ENCODE data around the gene SHISA4.

SHISA4 gene

DNA sequence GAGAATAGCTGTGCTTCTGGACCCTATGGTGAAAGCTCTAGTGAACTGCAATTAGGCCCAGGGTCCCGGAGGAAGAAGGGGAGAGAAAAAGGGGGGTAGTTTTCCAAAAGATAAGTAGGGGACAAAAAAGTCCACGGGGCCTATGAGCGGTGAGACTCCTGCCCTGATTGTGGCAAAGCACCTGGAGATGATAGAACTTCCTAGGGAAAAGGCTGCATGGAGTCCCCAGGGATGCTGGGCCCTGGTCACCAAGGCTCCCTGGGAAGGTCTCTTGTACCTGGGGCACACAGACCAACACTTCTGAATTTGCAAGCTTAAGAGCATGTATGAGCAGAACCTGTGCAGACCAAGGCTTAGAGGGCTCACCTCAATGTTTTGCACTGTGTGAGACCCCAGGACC is 5.4 kb upstream of the SHISA4 start:
- H3K4me3 ChIP-seq (ENCODE audit: low read depth, low read length) = no peak overlapping the region
- peak overlapping the region; percentile 39 for H3K27ac ChIP-seq
- TF ChIP-seq CTCF (IDR thresholded peaks at IDR 0.05; ENCODE audit: low read depth, low read length) = no peak
- H3K27me3 ChIP-seq (ENCODE audit: insufficient read depth, low read depth, severe bottlenecking) = no peaks in the 10 kb centered on the region
- H3K36me3 ChIP-seq = peaks cover 33% of the 10 kb centered on the region
- H3K9me3 ChIP-seq (ENCODE audit: severe bottlenecking) = no peaks in the 10 kb centered on the region
- no peak for DNase-seq

- H3K27ac ChIP-seq = peak overlapping the region; percentile 39
- DNase-seq = peak; percentile 73
- TF ChIP-seq CTCF (IDR thresholded peaks at IDR 0.05; ENCODE audit: low read depth, low read length) = no peak
These were observed 4.9 kb upstream of the SHISA4 start for GRCh38 chr1:201883786-201884185.

DNA sequence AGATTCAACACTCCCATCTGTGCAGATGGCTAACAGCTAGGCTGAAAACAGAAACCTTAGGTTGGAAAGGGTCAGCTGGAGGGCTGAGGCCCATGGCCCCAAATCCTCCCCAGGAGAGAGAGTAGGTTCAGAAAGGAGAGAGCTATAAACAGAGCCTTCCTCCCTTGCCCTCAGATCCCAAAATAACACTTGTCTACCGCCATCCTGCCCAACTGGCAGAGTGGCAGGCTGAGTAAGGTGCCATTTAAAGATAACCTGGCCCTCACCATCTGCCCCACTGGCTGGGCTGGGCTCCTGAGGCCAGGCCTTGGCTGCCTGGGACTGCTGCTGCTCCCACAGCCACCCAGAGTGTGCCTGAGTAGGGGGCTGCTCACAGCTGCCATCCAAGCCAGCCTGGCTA is 4.3 kb upstream of the SHISA4 start:
- Histone ChIP-seq H3K9me3 (ENCODE audit: severe bottlenecking) (no peaks in the 10 kb centered on the region), H3K27me3 (ENCODE audit: insufficient read depth, low read depth, severe bottlenecking) (no peaks in the 10 kb centered on the region), H3K27ac (peak overlapping the region; percentile 39), H3K4me3 (ENCODE audit: low read depth, low read length) (no peak overlapping the region), H3K36me3 (peaks cover 21% of the 10 kb centered on the region)
- peak; percentile 68 for DNase-seq
- no peak for TF ChIP-seq CTCF (IDR thresholded peaks at IDR 0.05; ENCODE audit: low read depth, low read length)

More at GRCh38 chr1:201883786-201884185, 4.9 kb upstream of the SHISA4 start:
- H3K36me3 ChIP-seq = peaks cover 28% of the 10 kb centered on the region
- no peaks in the 10 kb centered on the region for H3K9me3 ChIP-seq (ENCODE audit: severe bottlenecking)
- H3K4me3 ChIP-seq (ENCODE audit: low read depth, low read length) = no peak overlapping the region
- H3K27me3 ChIP-seq (ENCODE audit: insufficient read depth, low read depth, severe bottlenecking) = no peaks in the 10 kb centered on the region

GRCh38 chr1:201885531-201886075 is 3.1 kb upstream of the SHISA4 start:
- Histone ChIP-seq H3K36me3 (peaks cover 14% of the 10 kb centered on the region), H3K27ac (no peak overlapping the region), H3K9me3 (ENCODE audit: severe bottlenecking) (no peaks in the 10 kb centered on the region), H3K27me3 (ENCODE audit: insufficient read depth, low read depth, severe bottlenecking) (no peaks in the 10 kb centered on the region), H3K4me3 (ENCODE audit: low read depth, low read length) (no peak overlapping the region)
- no peak for DNase-seq
- TF ChIP-seq CTCF (IDR thresholded peaks at IDR 0.05; ENCODE audit: low read depth, low read length) = no peak

DNA sequence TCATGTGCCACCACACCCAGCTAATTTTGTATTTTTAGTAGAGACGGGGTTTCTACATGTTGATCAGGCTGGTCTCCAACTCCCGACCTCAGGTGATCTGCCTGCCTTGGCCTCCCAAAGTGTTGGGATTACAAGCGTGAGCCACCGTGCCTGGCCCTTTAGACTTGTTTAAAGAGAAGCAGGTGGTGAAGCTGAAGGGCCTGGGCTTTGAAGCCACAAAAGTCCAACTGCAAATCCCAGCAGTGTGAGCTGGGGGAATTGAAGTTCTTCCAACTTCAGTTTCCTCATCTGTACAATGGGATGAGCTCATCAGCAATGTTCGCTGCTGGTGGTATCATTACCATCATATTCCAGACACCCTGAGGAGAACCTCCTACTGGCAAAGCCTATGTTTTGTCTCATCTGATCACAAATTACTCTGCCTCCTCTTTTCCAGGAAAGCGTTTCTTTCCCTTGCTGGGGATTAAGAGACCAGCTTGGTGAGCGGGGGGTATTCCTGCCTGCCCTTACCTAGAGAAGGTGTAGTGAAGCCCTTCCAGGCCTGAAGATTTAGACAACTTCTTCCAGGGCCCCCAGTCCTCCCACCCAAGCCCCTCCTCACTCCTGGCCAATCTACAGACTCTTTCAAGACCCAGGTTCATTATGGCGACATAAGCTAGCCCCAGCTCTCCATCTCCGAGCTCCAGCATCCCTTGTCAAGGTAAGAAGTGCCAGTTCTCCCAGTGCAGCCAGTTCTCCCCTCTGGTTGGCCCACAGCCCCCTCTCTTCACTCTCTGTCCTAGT is 2.4 kb upstream of the SHISA4 start:
- Histone ChIP-seq H3K4me3 (ENCODE audit: low read depth, low read length) (no peak overlapping the region), H3K36me3 (peaks cover 13% of the 10 kb centered on the region), H3K9me3 (ENCODE audit: severe bottlenecking) (no peaks in the 10 kb centered on the region), H3K27ac (no peak overlapping the region), H3K27me3 (ENCODE audit: insufficient read depth, low read depth, severe bottlenecking) (no peaks in the 10 kb centered on the region)
- no peak for DNase-seq
- no peak for TF ChIP-seq CTCF (IDR thresholded peaks at IDR 0.05; ENCODE audit: low read depth, low read length)
